Uterus (tissue), 4 donors: Measurements from ENCODE around the gene CHPT1. TPM values are rescaled to one million over a fixed set of nuclear protein-coding genes. Genes with fewer than 3 reads are reported as not detected.

Source experiments
- DNase-seq, 2 donors: peaks; one replicate each; pipeline ENCODE4 v3.0.0-alpha.2; 2019 to 2020
- H3K27ac ChIP-seq, 2 donors: fragments of 200-600 bp; sonication (generic); 1 replicate in 1 of 2; 2 replicates in 1 of 2; pipeline ENCODE4 v1.5.1; 2016 to 2018
- H3K27me3 ChIP-seq, 2 donors: fragments of 200-600 bp; sonication (generic); one replicate each; pipeline ENCODE4 v1.5.1; 2018 to 2019; ENCODE audit warnings: control low read depth in 1 of 2
- H3K36me3 ChIP-seq, 2 donors: fragments of 200-600 bp; sonication (generic); one replicate each; pipeline ENCODE4 v1.5.1; 2019; ENCODE audit warnings: control low read depth in 1 of 2
- H3K4me1 ChIP-seq, 2 donors: fragments of 200-600 bp; sonication (generic); one replicate each; pipeline ENCODE4 v1.5.1; 2018 to 2019; ENCODE audit warnings: control low read depth in 1 of 2
- H3K4me3 ChIP-seq, 2 donors: fragments of 200-600 bp; sonication (generic); 1 replicate in 1 of 2; 2 replicates in 1 of 2; pipeline ENCODE4 v1.5.1; 2018 to 2019; ENCODE audit warnings: mild to moderate bottlenecking in 1 of 2
- H3K9me3 ChIP-seq, 2 donors: fragments of 200-600 bp; sonication (generic); one replicate each; pipeline ENCODE4 v1.5.1; 2019; ENCODE audit warnings: control low read depth in 1 of 2
- CTCF ChIP-seq, 4 experiments: fragments of 200-600 bp in 2 of 4; fragments of 450-650 bp in 2 of 4; sonication (generic) in 2 of 4; IDR thresholded peaks; one replicate each; pipeline ENCODE4 v1.5.1; 2016 to 2019; ENCODE audit warnings: antibody characterized with exemption in 4 of 4, mild to moderate bottlenecking in 2 of 4, moderate library complexity in 1 of 4
- POLR2A ChIP-seq, 2 donors: fragments of 450-650 bp; IDR thresholded peaks; one replicate each; pipeline ENCODE4 v1.6.1; 2016; ENCODE audit warnings: antibody characterized with exemption in 2 of 2, mild to moderate bottlenecking in 1 of 2, moderate library complexity in 1 of 2
- intact Hi-C: fragments of 100-400 bp; cut with DNase I; formaldehyde crosslinking; loops from one replicate; pipeline ENCODE4 v1.15.1; 2023; ENCODE audit warnings: low total_unique reads
- total RNA-seq, 4 donors: library from RNA; depleted of rRNA in 3 of 4; stranded (reverse); fragments of >200 nt in 3 of 4; gene quantifications; one replicate each; pipeline versions ENCODE4 v1.1.0 to v1.2.4, GENCODE V29; 2014 to 2023
- donor health status: DM: yes; HTN: yes; CAD: no.

The CHPT1 gene
- total RNA-seq, 4 donors from 2014 or later = 22.5 to 105 (median 51.1) TPM

- H3K4me3 ChIP-seq = peak overlapping the region; percentile 82 to 97
- no peak for DNase-seq
- peak overlapping the region; percentile 91 for H3K27ac ChIP-seq
- no peaks in the 10 kb centered on the region for H3K9me3 ChIP-seq
- intact Hi-C loops = no loop called here
- H3K36me3 ChIP-seq = no peaks in the 10 kb centered on the region
- H3K4me1 ChIP-seq = no peaks in the 10 kb centered on the region
- TF ChIP-seq POLR2A (IDR thresholded peaks at IDR 0.05) = no peak
- peak in 1 of 4 experiments; percentile 9 for TF ChIP-seq CTCF (IDR thresholded peaks at IDR 0.05)
- no peaks in the 10 kb centered on the region for H3K27me3 ChIP-seq
These were observed 1.4 kb downstream of the CHPT1 start for GRCh38 chr12:101698800-101699347.

- intact Hi-C loops = no loop called here
- H3K9me3 ChIP-seq = no peaks in the 10 kb centered on the region
- H3K27me3 ChIP-seq = no peaks in the 10 kb centered on the region
- no peak overlapping the region for H3K4me3 ChIP-seq
- TF ChIP-seq CTCF (IDR thresholded peaks at IDR 0.05) = no peak
- no peak for TF ChIP-seq POLR2A (IDR thresholded peaks at IDR 0.05)
- DNase-seq = no peak
- no peaks in the 10 kb centered on the region for H3K36me3 ChIP-seq
- no peak overlapping the region for H3K27ac ChIP-seq
- H3K4me1 ChIP-seq = no peaks in the 10 kb centered on the region
These were observed 2.9 kb downstream of the CHPT1 start for GRCh38 chr12:101700299-101700820.

GRCh38 chr12:101703487-101703886 is 6.0 kb downstream of the CHPT1 start:
- Histone ChIP-seq H3K27ac (no peak overlapping the region), H3K27me3 (no peaks in the 10 kb centered on the region), H3K4me1 (peaks cover 0 to 2% of the 10 kb centered on the region in 2 donors), H3K4me3 (no peak overlapping the region), H3K9me3 (no peaks in the 10 kb centered on the region), H3K36me3 (no peaks in the 10 kb centered on the region)
- intact Hi-C loops = no loop called here
- no peak for DNase-seq
- TF ChIP-seq POLR2A (IDR thresholded peaks at IDR 0.05) (no peak), CTCF (IDR thresholded peaks at IDR 0.05) (no peak)

- intact Hi-C loops = no loop called here
- H3K36me3 ChIP-seq = no peaks in the 10 kb centered on the region
These were observed 9.0 kb downstream of the CHPT1 start for GRCh38 chr12:101706403-101706802.

More at GRCh38 chr12:101706403-101706802, 9.0 kb downstream of the CHPT1 start:
- no peak for DNase-seq
- Histone ChIP-seq H3K27me3 (no peaks in the 10 kb centered on the region), H3K9me3 (no peaks in the 10 kb centered on the region), H3K4me3 (no peak overlapping the region), H3K27ac (no peak overlapping the region), H3K4me1 (peaks cover 0 to 2% of the 10 kb centered on the region in 2 donors)
- no peak for TF ChIP-seq POLR2A (IDR thresholded peaks at IDR 0.05)
- no peak for TF ChIP-seq CTCF (IDR thresholded peaks at IDR 0.05)
